Pancreas (tissue), 10 donors: Measurements from ENCODE around the gene CSNK2B. TPM values are rescaled to one million over a fixed set of nuclear protein-coding genes. Genes with fewer than 3 reads are reported as not detected.
"Not testable (repeated sequence)": the region's sequence is repeated elsewhere in the genome, so short reads cannot be mapped to it uniquely, and the experiment has no call there.

Experiments used
- ATAC-seq, 4 donors: fragments of 200-7000 bp; cut with Tn5 transposase; one replicate each; pipeline versions ENCODE4 v1.8.0 to v1.9.1; 2020; ENCODE audit warnings: mild to moderate bottlenecking in 4 of 4, moderate library complexity in 4 of 4
- DNase-seq, 6 donors: peaks; one replicate each; pipeline ENCODE4 v3.0.0-alpha.2; 2020
- FAIRE-seq: peaks from 2 replicates; lab custom pipeline; 2012; peaks lifted over from hg19 to GRCh38; lab: Jason Lieb, UNC
- H3K27ac ChIP-seq, 4 donors: fragments of 200-600 bp; sonication (generic); 1 replicate in 3 of 4; 2 replicates in 1 of 4; pipeline versions ENCODE4 v1.5.0 to v1.8.0; 2020
- H3K27me3 ChIP-seq, 4 donors: fragments of 200-600 bp; one replicate each; pipeline ENCODE4 v1.8.0; 2021
- H3K36me3 ChIP-seq, 3 donors: fragments of 200-600 bp; sonication (generic) in 1 of 3; one replicate each; pipeline versions ENCODE4 v1.5.0 to v1.8.0; 2020 to 2021
- H3K4me1 ChIP-seq, 3 donors: fragments of 200-600 bp; one replicate each; pipeline ENCODE4 v1.8.0; 2021
- H3K4me3 ChIP-seq, 4 donors: fragments of 200-600 bp; sonication (generic) in 2 of 4; one replicate each; pipeline versions ENCODE4 v1.5.0 to v1.8.0; 2020 to 2021
- H3K9me3 ChIP-seq, 4 donors: fragments of 200-600 bp; one replicate each; pipeline ENCODE4 v1.8.0; 2021
- CTCF ChIP-seq, 4 donors: fragments of 200-600 bp; sonication (generic) in 3 of 4; IDR thresholded peaks; one replicate each; pipeline versions ENCODE4 v1.5.0 to v1.8.0; 2021; ENCODE audit warnings: antibody characterized with exemption in 4 of 4
- WGBS, 2 donors: extraction: QIAGEN DNeasy Blood & Tissue Kit; methylation state at CpG; one replicate each; pipeline ENCODE4 v1.1.7; 2013; 5-methylcytosine and 5-hydroxymethylcytosine counted together
- intact Hi-C, 3 donors: fragments of 100-400 bp; cut with DNase I; formaldehyde crosslinking; loops; one replicate each; pipeline versions ENCODE4 v1.11.1 to v1.14.2; 2022
- polyA plus RNA-seq, 2 donors: library from polyadenylated mRNA; stranded (reverse); fragments of 200-250 nt; gene quantifications; one replicate each; pipeline ENCODE4 v1.2.3, GENCODE V29; 2013
- total RNA-seq, 6 donors: library from RNA; stranded (reverse); fragmentation: NEBNext Ultra II Directional in 4 of 6; extraction: Animal tissue kit (Norgen Biotek cat#: 25700) in 4 of 6; gene quantifications; one replicate each; pipeline versions ENCODE4 v1.2.1 to v1.2.4, GENCODE V29; 2021 to 2023
- donor health status: healthy with polysubstance abuse.
- donor health status: DM: no; HTN: no; CAD: no; lungs with moderate emphysema.
- donor health status: DM: no; HTN: no; CAD: no.
- donor health status: control.
- donor health status: control.
- donor health status: Bipolar disorder and iron deficiency.
- donor health status: DM: yes; HTN: yes; CAD: no.
- donor health status: DM: no; HTN: no; CAD: no.
- donor health status: DM: no; HTN: no; CAD: no.
- donor health status: DM: yes; HTN: yes; CAD: no.

CSNK2B gene
- total and polyA plus RNA-seq, 8 donors: 48.1 to 116 (median 59.3) TPM

- no peak for TF ChIP-seq CTCF (IDR thresholded peaks at IDR 0.05)
- Histone ChIP-seq H3K4me3 (no peak overlapping the region), H3K27me3 (no peaks in the 10 kb centered on the region), H3K4me1 (peaks cover 0 to 5% (median 0%) of the 10 kb centered on the region in 3 donors), H3K36me3 (no peaks in the 10 kb centered on the region), H3K27ac (no peak overlapping the region), H3K9me3 (no peaks in the 10 kb centered on the region)
- ATAC-seq (no peak), FAIRE-seq (no peak), DNase-seq (no peak)
- intact Hi-C loops: no loop called here
- 87 to 89% methylated on average over 3 of the region's 3 CpGs for WGBS, 2 donors
Measured at GRCh38 chr6:31708224-31708623, 42.3 kb downstream of the CSNK2B start.

- 78 to 91% methylated on average over 11 of the region's 11 CpGs for WGBS, 2 donors
- DNase-seq, H3K27ac ChIP-seq, H3K4me1 ChIP-seq, H3K9me3 ChIP-seq, H3K27me3 ChIP-seq, H3K4me3 ChIP-seq, H3K36me3 ChIP-seq, ATAC-seq, FAIRE-seq, intact Hi-C loops: not testable (repeated sequence)
Measured at GRCh38 chr6:31709157-31709556, 43.3 kb downstream of the CSNK2B start.

- Histone ChIP-seq H3K4me3 (no peak overlapping the region), H3K4me1 (no peaks in the 10 kb centered on the region), H3K9me3 (no peaks in the 10 kb centered on the region), H3K27ac (no peak overlapping the region), H3K36me3 (no peaks in the 10 kb centered on the region), H3K27me3 (no peaks in the 10 kb centered on the region)
- ATAC-seq (no peak), FAIRE-seq (no peak), DNase-seq (no peak)
- 37 to 40% methylated on average over 5 of the region's 5 CpGs for WGBS, 2 donors
- TF ChIP-seq CTCF (IDR thresholded peaks at IDR 0.05): no peak
- intact Hi-C loops: no loop called here
Measured at GRCh38 chr6:31710523-31711219, 44.8 kb downstream of the CSNK2B start.

GRCh38 chr6:31711233-31711632 is 45.4 kb downstream of the CSNK2B start:
- H3K9me3 ChIP-seq: no peaks in the 10 kb centered on the region
- no peak for TF ChIP-seq CTCF (IDR thresholded peaks at IDR 0.05)
- DNase-seq (no peak), FAIRE-seq (no peak), ATAC-seq (peak in 2 of 4 donors; percentile 32 to 34)
- no peaks in the 10 kb centered on the region for H3K4me1 ChIP-seq
- intact Hi-C loops: no loop called here
- H3K4me3 ChIP-seq: no peak overlapping the region
- no peak overlapping the region for H3K27ac ChIP-seq
- 56 to 59% methylated on average over 8 of the region's 8 CpGs for WGBS, 2 donors
- H3K36me3 ChIP-seq: no peaks in the 10 kb centered on the region
- no peaks in the 10 kb centered on the region for H3K27me3 ChIP-seq

- H3K36me3 ChIP-seq: no peaks in the 10 kb centered on the region
- FAIRE-seq: no peak
- intact Hi-C loops: no loop called here
- H3K27ac ChIP-seq: no peak overlapping the region
- TF ChIP-seq CTCF (IDR thresholded peaks at IDR 0.05): no peak
- no peaks in the 10 kb centered on the region for H3K4me1 ChIP-seq
- no peaks in the 10 kb centered on the region for H3K27me3 ChIP-seq
- no peak overlapping the region for H3K4me3 ChIP-seq
- no peaks in the 10 kb centered on the region for H3K9me3 ChIP-seq
- no peak for DNase-seq
- WGBS, 2 donors: 64 to 69% methylated on average over 8 of the region's 8 CpGs
- peak in 3 of 4 donors; percentile 45 to 72 (median 46) for ATAC-seq
Measured at GRCh38 chr6:31712296-31712695, 46.4 kb downstream of the CSNK2B start.
